CD4-positive, alpha-beta T cell treated with Interleukin-15 for 1 hour (primary cell): Measurements from ENCODE around the gene PNMA6F.

Experiments
- DNase-seq: peaks from one replicate; pipeline ENCODE4 v3.0.0-alpha.2; 2020

The PNMA6F gene

DNA sequence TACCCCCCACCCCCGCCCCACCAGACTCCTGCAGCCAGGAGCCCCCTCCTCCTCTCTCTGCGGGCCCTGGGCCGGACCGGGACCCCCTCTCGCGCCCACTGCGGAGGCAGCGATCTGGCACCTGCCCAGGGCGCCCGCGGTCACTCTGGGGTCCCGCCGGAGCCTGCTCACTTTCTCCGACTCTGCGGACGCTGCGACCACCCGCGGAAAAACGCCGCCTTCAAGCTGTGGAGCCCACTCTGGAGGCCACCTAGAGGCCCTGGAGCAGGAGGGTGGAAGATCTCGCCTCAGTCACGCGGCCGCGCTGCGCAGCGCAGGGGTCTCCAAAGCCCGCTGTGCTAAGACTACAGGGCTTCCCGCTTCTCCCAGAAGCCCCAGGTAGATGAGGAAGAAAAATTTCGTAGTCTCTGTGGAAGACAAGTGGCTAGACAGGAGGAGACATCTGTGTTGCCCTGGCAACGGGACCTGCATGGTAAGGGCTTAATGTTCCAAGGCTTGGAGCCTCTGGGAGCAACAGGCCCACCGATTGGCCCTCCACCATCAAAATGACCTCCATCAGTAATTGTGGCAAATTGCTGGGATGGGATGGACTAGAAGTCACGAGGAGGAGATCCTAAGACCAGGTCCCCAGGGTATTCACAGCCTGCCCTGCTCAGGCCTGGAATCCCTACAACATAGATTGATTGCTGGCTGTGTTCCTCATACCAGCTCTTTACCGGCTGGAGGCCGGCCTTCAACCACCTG, at the start of gene PNMA6F:
Gene PNMA6F (minus strand): TSS at position 387 of the 744 bp plus-strand sequence. CDS start 1,093 bp downstream, outside the sequence.
- no peak for DNase-seq

DNA sequence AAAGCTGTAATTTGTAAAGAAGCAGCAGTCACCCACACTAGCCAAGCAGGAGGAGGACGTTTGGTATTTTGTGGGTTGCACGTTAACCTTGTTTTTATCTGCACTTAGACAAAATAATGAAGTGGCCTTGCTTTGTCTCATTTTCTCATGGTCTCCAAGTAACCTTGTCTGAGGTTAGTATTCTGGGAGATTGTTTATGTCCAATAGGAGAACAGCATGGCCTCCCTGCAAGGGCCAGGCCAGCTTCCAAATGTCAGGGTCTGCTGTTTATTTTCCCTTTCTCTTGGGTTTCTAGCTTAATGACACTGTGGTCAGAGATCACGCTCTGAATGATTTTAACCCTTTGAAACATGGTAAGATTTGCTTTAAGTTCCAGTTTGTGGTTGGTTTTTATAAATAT, 49.7 kb upstream of the PNMA6F start:
- DNase-seq: no peak

DNA sequence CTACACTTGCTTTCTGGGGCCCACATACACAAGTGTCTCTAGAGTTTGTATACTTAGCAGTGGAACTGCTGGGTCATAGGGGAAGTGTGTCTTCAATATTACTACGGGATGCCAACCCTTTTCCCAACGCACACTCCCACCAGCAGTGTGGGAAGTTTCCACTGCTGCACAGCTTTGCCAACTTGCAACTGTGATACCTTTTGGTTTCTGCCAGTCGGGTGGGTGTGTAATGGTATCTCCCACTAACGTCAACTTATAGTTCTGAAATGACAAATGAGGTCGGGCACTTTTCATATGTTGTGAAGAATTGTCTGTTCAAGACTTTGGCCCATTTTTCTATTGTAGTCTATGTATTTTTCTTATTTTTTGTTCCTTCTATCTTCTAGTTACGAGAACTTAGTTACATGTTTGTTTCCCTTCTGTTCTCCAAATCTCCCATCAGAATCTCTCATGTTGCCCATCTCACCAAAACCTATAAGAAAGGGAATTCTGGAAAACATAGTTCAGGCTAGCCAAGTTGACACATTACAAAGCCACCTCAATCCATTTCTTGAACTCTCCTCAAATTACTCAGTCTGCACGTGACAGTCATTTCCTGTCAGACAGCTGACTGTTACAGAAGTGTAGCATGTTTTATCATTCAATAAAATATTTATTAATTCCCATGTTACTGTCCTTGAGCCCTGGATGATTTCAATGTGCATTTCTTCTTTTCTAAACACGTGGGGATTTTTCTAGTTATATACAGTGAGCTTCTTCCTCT, 48.9 kb upstream of the PNMA6F start:
- DNase-seq: no peak

DNA sequence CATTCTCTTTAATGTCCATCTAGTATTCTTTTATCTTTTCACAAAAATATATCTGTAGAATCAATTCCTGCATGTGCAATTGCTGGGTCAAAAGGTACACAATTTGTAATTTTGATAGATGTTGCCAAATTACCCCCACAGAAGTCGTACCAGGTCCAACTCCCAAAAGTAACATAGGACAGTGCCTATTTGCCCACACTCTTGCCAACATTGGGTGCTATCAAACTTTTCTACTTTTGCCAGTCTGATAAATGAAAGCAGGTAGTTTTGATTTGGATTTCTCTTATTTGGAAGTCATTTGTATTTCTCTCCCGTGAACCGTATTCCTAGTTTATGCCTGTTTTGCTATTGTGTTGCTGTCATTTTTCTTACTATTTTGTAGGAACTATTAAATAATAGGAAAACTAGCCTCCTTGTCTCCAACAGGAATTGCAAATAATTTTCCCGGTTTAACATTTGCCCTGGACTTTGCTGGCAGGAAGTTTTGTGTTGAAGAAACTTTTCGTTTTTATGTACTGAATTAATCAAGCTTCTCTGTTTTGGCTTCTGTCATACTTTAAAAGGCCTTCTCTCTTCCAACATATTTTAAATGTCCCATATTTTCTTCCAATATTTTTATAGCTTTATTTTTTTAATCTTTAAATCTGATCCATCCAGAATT, 45.4 kb upstream of the PNMA6F start:
- DNase-seq: no peak

DNA sequence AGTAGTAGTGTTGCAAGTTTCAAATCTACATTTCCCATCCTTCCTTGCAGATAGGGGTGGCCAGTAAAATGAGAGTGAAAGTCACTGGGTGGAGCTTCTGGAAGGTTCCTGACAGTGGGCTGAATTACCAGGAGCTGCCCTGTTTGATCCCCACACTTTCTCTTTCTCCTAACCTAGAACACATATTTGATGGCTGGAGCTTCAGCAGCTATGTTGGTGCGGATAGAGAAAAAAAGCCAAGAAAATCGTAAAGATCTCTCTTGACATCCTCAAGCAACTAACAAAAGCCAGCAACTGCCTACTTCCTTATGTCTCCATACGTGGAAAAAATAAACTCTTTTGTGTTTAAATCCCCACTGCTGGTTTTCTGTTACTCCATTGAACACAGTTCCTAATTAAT, 44.6 kb upstream of the PNMA6F start:
- no peak for DNase-seq

GRCh38 chrX:153365670-153366069, 44.1 kb upstream of the PNMA6F start:
- DNase-seq: no peak

- DNase-seq: no peak
Observed at GRCh38 chrX:153361781-153362397, 40.3 kb upstream of the PNMA6F start.

GRCh38 chrX:153357877-153358276, 36.3 kb upstream of the PNMA6F start:
- DNase-seq: no peak

DNA sequence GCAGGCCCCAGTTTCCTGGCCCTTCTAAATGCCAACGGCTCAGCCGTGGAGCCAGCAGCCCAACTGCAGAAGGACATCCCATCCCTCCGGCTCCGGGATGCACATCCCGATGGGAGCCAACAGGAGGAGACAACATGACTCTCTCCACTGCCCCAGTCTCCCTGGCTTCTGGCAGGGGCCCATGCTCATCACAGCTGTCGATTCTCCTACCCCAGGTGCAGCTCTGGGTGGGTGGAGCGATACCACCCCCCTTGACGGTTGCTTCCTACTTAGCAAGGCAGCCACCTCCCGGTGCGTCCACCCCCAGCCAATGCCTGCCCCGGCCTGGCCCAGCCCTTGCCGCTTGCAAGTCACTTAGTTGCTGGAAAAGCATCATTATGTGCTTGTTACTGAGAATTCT, 31.8 kb upstream of the PNMA6F start:
- DNase-seq: no peak

- DNase-seq: no peak
Observed at GRCh38 chrX:153352858-153353257, 31.3 kb upstream of the PNMA6F start.

DNA sequence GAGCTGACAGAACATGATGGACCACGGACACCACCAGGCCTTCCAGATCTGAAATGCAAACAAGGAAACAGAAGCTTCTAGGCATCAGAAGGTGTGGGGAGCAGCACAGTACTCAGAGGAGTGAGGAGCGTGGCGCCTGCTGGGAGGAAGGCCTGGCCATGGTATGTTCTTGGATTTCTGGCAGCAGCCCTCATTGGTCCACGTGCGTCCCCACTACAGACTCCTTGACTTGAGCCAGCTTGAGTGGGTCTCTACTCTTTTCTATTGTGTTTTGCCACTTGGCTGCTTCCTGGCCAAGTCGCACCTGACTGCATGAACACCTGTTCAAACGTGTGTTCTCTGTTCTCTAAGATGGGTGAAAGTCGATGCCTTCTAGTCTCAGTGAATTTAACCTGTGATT, 30.4 kb upstream of the PNMA6F start:
- DNase-seq: no peak

DNA sequence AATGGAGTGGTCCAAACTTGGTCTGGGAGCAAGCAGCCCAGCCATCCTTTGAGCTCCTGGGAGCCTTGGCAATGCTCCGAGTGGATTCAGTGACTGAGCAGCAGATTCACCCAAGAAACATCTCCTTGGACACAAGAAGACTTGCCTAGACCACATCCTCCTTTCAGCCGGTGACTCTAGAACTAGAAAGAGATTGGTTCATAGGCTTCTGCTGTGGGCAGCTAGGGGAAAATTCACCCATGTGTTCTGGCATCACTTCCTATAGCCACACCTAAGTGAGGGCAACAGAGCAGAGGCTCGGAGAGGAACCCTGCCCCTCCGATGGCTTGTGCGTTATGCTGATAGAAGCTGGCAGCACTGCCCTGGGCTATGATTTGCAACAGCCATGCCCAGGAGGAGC, 28.4 kb upstream of the PNMA6F start:
- no peak for DNase-seq

GRCh38 chrX:153348421-153348820, 26.9 kb upstream of the PNMA6F start:
- DNase-seq: no peak

- DNase-seq: no peak
Observed at GRCh38 chrX:153347530-153347929, 26.0 kb upstream of the PNMA6F start.

DNA sequence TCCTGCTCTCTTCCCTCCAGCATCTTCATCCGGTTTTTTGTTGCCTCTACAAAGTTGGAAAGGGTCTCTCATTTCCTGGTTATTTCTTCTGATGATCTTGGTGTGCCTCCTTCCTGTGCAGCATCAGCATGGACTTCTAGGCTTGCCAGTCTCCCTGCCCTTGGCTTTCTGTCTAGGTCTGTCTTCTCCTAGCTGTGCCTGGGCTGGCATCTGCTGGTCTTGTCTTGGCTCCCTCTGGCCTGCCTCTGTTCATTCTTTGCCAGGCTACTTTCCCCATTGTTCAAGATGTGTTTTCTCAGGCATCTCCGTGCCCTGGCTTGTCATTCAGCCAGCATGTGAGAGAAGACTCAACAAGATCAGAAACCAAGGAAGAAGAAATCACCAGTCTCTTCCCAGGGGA, 22.1 kb upstream of the PNMA6F start:
- DNase-seq: no peak

- DNase-seq: no peak
Observed at GRCh38 chrX:153342762-153343558, 21.4 kb upstream of the PNMA6F start.

DNA sequence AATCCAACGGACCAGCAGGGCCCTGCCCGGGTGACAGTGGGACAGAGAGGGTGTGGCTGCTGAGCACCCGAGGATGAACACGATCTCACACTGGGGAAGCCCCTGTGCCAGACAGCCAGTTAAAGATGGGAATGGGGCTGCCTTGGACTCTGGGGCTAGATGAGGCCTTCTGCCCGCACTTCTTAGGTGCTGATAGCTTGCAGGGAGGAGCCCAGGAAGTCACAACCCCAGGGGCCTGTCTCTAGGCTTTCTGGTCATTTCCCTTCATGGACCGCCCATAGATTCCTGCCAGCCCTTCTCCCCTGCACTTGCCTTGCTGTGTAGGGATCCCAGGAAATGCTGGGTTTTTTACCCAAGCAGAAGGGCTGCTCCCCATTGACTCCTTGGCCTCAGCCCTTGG, 18.5 kb upstream of the PNMA6F start:
- DNase-seq: no peak

- no peak for DNase-seq
Observed at GRCh38 chrX:153339662-153340061, 18.1 kb upstream of the PNMA6F start.

- DNase-seq: no peak
Observed at GRCh38 chrX:153338836-153339235, 17.3 kb upstream of the PNMA6F start.

GRCh38 chrX:153336988-153337387, 15.4 kb upstream of the PNMA6F start:
- no peak for DNase-seq

DNA sequence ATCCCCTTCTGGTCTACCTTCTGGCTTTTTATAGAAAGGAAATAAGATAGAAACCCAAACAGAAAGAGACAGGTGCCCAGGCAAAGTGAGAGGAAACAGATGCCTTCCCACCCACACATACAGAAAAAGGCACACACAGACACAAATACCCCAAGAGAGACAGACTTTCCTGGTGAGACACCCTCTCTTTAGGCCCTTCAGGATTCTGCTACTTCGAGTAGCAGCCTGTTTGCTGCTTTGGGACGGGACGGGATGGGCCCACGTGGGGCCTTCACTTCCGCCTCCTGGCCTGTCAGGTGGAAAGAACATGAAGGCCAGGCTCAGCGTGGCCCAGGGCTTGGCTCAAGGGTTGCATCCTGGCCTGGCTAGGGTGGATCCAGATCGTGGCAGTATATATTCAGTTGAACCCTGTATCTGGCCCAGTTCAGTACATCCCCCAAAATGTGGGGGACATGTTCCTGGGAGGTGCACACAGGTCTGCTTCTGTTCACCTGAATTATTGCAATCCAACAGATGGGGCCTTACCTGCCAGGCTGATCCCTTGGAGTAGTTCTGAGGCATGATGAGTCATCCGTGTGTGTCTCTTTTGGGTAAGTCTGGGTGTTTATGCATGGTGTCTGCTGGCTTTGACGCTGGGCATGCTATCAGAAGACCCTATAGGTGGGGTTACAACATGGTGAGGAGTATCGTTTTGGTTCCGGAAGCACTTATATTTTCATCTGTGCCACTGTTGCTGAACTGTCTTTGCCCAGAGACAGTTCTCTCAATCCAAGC, 14.7 kb upstream of the PNMA6F start:
- DNase-seq: no peak
